Hematopoietic multipotent progenitor cell treated with erythropoietin and hydrocortisone succinate and interleukin-3 and kit ligand, for 8 days (in vitro differentiated cells): ENCODE data around the gene CAB39L.

Experiments used
- DNase-seq: peaks from one replicate; pipeline ENCODE4 v3.0.0-alpha.2; 2015

Gene CAB39L

GRCh38 chr13:49443704-49444523 is at the start of gene CAB39L, which contains the start of gene SETDB2:
Gene CAB39L (minus strand): TSS chr13:49444064. CDS start chr13:49382910, 61,154 bp downstream.
Gene SETDB2 (plus strand): TSS chr13:49444274. CDS start chr13:49451894, 7,620 bp downstream.
- peak; percentile 99 for DNase-seq

GRCh38 chr13:49488563-49488962 is 44.7 kb upstream of the CAB39L start:
- no peak for DNase-seq

DNA sequence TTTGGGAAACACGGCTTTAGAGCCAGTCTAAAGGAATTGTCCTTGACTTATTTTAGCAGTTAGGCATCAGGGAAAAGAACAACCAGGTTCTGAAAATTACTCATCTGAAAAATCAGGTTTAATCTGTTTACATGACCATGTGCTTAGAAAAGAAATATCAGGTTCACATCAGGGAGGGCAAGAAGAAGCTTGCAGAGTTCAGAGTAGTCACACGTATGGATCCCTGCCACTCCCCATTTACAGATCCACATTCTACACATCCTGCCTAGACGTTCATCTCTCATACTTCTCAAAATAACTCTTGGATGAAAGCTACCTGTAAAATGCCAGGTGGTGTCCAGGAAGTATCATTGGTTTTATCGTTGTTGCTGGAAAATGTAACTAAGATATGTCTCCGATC is 37.9 kb upstream of the CAB39L start:
- no peak for DNase-seq

DNA sequence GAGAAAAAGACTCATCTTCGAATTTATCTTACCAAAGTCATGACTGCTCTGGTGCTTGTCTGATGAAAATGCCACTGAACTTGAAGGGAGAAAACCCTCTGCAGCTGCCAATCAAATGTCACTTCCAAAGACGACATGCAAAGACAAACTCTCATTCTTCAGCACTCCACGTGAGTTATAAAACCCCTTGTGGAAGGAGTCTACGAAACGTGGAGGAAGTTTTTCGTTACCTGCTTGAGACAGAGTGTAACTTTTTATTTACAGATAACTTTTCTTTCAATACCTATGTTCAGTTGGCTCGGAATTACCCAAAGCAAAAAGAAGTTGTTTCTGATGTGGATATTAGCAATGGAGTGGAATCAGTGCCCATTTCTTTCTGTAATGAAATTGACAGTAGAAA is 32.7 kb upstream of the CAB39L start:
- no peak for DNase-seq

GRCh38 chr13:49472186-49472585 is 28.3 kb upstream of the CAB39L start:
- no peak for DNase-seq

GRCh38 chr13:49466292-49466838 is 22.5 kb upstream of the CAB39L start:
- DNase-seq = no peak

GRCh38 chr13:49464621-49465325 is 20.9 kb upstream of the CAB39L start:
- DNase-seq = no peak

- no peak for DNase-seq
Measured at GRCh38 chr13:49464085-49464484, 20.2 kb upstream of the CAB39L start.

GRCh38 chr13:49459580-49459979 is 15.7 kb upstream of the CAB39L start:
- DNase-seq = no peak

GRCh38 chr13:49457221-49457620 is 13.4 kb upstream of the CAB39L start:
- DNase-seq = no peak

DNA sequence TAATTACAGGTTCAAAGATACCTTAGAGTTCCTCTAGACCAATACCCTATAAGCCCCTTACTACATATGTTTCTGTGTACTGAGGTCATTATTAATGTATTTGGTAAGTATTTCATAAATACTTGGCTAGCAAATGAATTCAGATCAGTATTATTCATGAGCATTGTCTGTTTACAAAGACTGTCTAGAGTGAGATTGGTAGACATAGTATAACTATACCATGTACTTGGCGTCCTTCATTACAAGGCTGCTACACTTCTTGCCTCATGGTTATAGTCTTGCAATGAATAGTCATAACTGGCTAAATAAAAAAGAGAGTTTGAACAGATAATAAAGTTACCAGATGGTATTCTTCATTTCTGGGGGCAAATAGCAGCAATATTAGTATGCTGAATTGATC is 12.3 kb upstream of the CAB39L start:
- DNase-seq = no peak

DNA sequence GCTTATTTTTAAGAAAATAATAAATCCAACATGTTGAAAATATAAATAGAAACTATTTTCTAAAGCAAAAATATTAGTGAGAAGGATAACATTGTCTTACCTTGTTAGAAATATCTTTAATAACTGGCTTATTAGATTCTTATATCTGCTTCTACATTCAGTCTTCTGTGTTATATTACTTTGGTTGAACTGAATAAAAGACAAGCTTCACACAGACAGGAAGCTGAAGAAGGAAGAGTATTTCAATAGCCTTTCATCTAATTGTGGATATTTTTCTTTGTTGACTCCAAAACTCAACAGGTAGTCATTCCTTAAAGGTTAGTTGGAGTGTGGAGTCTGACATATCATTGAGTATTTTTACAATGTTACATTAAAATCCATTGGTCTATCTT is 11.1 kb upstream of the CAB39L start:
- DNase-seq = no peak

DNA sequence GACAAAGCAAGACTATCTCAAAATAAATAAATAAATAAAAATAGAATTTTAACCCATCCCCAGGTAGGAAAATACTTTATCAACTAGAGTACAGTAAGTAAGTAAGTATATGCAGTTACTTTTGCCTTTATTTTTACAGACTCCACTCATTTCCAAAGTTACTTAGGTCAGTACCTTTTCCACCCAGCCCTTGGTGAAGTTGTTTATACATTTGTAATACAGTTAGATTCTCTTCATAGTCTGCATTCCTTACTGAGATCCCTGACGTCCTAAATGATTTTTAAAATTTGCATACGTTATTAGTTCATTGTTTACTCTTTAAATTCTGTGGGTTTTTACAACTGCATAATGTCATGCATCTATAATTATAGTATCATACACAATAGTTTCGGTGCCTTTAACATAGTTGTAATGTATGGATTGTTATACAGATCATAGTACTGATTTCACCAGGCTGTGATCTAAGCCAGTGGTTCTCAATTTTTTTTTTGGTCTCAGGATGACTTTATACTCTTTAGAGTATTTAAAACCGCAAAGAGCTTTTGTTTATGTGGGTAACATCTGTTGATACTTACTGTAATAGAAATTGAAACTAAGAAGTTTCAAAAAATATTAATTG is 10.6 kb upstream of the CAB39L start:
- no peak for DNase-seq

DNA sequence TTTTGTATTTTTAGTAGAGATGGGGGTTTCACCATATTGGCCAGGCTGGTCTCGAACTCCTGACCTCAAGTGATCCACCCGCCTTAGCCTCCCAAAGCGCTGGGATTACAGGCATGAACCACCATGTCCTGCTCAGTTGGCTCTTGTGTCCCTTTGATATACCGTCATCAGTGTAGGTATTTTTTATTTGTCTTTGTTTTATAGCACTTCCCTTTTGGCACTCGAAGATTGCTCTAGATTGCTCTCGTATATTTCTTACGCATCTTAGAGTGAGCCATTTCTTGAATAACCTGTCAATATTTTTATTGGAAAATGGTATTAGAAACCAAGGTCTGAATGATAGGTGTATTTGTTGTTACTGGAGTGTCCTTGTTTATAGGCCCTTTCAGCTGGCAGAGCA is 9.6 kb upstream of the CAB39L start:
- no peak for DNase-seq

- DNase-seq = no peak
Measured at GRCh38 chr13:49452725-49453457, 9.0 kb upstream of the CAB39L start.

DNA sequence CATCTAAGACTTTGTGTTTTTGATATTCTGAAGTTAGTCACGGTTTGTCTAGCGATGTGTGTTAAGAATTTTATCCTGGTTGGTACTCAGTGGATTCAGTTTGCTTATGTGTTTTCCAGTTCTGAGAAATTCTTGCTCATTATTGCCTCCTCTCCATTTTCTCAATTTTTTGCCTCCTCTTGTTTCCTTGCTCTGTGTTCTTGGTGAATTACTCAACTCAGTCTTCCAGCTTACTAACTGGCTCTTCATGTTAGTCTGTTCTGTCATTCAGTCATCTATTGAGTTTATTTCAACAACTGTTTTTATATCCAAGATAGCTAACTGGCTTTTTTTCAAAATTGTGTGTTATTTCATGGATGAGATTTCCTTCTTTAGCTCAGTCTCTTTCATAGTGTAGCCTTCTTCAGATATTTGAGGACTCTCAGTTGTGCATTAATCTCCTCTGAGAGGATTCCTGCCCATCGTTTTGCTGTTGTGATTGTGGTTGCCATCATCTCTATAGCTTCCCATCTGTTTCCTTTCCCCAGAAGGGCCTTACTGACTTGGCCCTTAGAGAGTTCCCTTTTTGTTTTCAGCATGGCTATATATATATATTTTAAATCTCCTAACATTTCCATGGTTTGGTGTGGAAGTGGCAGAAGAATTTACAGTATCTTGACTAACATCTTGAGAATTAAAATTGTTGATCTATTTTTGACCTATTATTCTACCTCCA is 6.4 kb upstream of the CAB39L start:
- no peak for DNase-seq

GRCh38 chr13:49448753-49449152 is 4.9 kb upstream of the CAB39L start:
- DNase-seq = no peak

DNA sequence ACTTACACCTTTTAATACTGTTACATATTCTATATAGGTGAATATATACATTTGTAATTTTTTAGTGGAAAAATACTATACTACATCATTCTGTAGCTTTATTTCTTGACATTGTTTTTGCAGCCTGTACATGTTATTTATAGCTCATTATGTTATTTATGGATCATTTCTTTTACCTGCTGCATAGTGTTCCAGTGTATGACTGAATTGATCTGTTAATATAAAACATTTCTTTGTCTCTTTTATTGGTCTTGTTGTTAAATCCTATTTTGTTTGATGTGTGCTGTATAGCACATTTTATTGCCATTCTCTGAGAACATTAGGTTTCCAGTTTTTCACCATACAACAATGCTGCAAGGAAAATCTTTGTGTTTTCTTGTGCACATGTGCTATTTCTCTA is 2.6 kb upstream of the CAB39L start:
- DNase-seq = peak; percentile 6

GRCh38 chr13:49444524-49445395 is 896 bp upstream of the CAB39L start:
- DNase-seq = peak; percentile 85

DNA sequence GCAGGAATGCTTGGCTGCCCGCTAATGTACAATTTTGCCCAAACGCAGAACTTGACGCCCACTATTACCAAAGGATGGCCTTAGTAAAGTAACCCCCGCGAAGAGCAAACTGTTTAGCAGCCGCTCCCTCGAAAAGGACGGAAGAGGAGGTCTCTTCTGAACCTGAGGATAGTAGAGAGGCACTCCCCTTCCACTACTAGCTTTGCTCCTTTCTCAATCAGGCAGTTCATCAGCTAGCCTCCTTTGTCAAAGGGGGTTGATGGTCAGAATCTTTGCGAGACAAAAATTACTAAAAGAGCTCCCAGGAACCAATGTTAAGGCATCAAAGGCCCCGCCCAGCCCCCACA is 534 bp downstream of the CAB39L start:
- peak; percentile 64 for DNase-seq

GRCh38 chr13:49441846-49442245 is 2.0 kb downstream of the CAB39L start:
- DNase-seq = no peak
